C4-2B (cell line): ENCODE data around the gene TNFRSF8.

Experiments used
- CTCF ChIP-seq: fragments of 450-650 bp; conservative IDR thresholded peaks from 2 replicates; pipeline ENCODE4 v1.5.1; 2017; ENCODE audit warnings: mild to moderate bottlenecking
- ZFX ChIP-seq: fragments of 450-650 bp; IDR thresholded peaks from 2 replicates; pipeline ENCODE4 v1.6.1; 2017

DNA sequence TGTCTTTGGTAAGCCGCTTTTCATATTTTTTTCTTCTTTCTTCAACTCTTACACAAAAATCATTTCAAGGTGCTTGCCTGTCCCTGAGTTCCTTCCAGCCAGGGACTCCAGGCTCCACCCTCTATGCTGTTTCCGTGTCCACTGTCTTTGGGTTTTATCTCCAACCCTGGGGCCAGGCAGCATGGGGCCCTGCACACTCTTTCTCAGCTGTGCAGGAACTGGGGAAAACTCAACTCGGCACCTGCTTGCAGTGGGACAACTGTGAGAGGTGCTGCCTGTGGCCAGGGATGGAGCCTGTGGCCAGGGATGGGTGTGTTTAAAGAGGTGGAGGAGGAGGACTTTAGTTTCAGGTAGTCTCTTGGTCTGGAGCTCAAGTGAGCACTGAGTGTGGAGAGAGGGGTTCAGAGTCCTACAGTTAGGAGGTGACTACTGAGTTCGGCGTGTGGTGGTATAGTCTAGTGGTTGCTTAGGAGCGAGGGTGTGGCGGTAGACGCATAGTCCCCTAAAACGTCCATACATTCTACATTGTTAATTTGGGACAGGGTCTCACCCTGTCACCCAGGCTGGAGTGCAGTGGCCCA lies 13.4 kb downstream of the TNFRSF8 start:
- no peak for TF ChIP-seq ZFX
- no peak for TF ChIP-seq CTCF
